ENCODE data around the gene KIAA2012. TPM values are rescaled to one million over a fixed set of nuclear protein-coding genes. Genes with fewer than 3 reads are reported as not detected.

KIAA2012 gene
- total RNA-seq, result not detected in 2 replicates

GRCh38 chr2:202072737-202073401 is at the start of gene KIAA2012:
Gene KIAA2012, plus strand, starts transcription at chr2:202073255. Its CDS starts 373 bp downstream, at chr2:202073628.

GRCh38 chr2:202033317-202034248 is 39.5 kb upstream of the KIAA2012 start, which contains the start of gene FZD7:
Gene FZD7, plus strand, starts transcription at chr2:202033855. Its CDS starts 793 bp downstream, at chr2:202034648.

GRCh38 chr2:202238234-202239197 is 165.5 kb downstream of the KIAA2012 start, which contains the start of gene SUMO1:
Gene SUMO1, minus strand, starts transcription at chr2:202238597. Its CDS starts 146 bp downstream, at chr2:202238451.

Other genes with a start within 250 kb of the KIAA2012 start
- 30.3 and 71.2 TPM in 2 replicates for gene FZD7, start 39.4 kb upstream of the KIAA2012 start, total RNA-seq
- 82.4 and 134 TPM in 2 replicates for gene SUMO1, start 165.3 kb downstream of the KIAA2012 start, total RNA-seq
- gene NOP58, start 192.5 kb downstream of the KIAA2012 start, total RNA-seq, result 34.9 and 41.9 TPM in 2 replicates

All from bronchial smooth muscle cell (primary cell).